Calu3 (cell line): Measurements from ENCODE around the gene WNT6. TPM values are rescaled to one million over a fixed set of nuclear protein-coding genes. Genes with fewer than 3 reads are reported as not detected.

Experiments used
- BruUV-seq: library from RNA; stranded (reverse); fragments of 400-500 nt; replicated peaks from 2 replicates; lab custom pipeline; 2021; lab: Mats Ljungman, UMichigan
- CTCF ChIA-PET: fragments of 300-600 bp; sonication (Branson Sonifier 250); formaldehyde crosslinking; loops from one replicate; lab custom pipeline; 2022; ENCODE audit warnings: antibody characterized with exemption; lab: Charles Lee
- DNase-seq: peaks from one replicate; pipeline ENCODE4 v3.0.0; 2022
- H3K27ac Mint-ChIP-seq: one replicate; pipeline ENCODE4 v1.8.0; 2022; ENCODE audit warnings: mixed read lengths; ENCODE audit not compliant: unreplicated experiment
- H3K27me3 Mint-ChIP-seq: one replicate; pipeline ENCODE4 v1.8.0; 2022; ENCODE audit warnings: mixed read lengths; ENCODE audit not compliant: unreplicated experiment
- H3K36me3 Mint-ChIP-seq: one replicate; pipeline ENCODE4 v1.8.0; 2022; ENCODE audit warnings: mild to moderate bottlenecking, moderate library complexity, mixed read lengths; ENCODE audit not compliant: insufficient read depth, unreplicated experiment
- H3K4me1 Mint-ChIP-seq: one replicate; pipeline ENCODE4 v1.8.0; 2022; ENCODE audit warnings: mild to moderate bottlenecking, low read depth, mixed read lengths; ENCODE audit not compliant: unreplicated experiment
- H3K4me3 Mint-ChIP-seq: one replicate; pipeline ENCODE4 v1.8.0; 2022; ENCODE audit warnings: mild to moderate bottlenecking, low read depth, moderate library complexity, mixed read lengths; ENCODE audit not compliant: unreplicated experiment
- H3K9me3 Mint-ChIP-seq: one replicate; pipeline ENCODE4 v1.8.0; 2022; ENCODE audit warnings: low read depth, mixed read lengths; ENCODE audit not compliant: unreplicated experiment
- CTCF ChIP-seq: fragments of 200-600 bp; IDR thresholded peaks from one replicate; pipeline ENCODE4 v1.8.0; 2022; ENCODE audit warnings: antibody characterized with exemption; ENCODE audit not compliant: unreplicated experiment
- intact Hi-C: fragments of 100-400 bp; cut with micrococcal nuclease; formaldehyde crosslinking; loops from one replicate; pipeline ENCODE4 v1.10.0; 2022; ENCODE audit not compliant: unreplicated experiment
- total RNA-seq: library from RNA; stranded (reverse); gene quantifications from 2 replicates; pipeline ENCODE4 v1.2.3, GENCODE V29; 2022

The WNT6 gene
- total RNA-seq, 1 experiment from 2014 or later: not detected

GRCh38 chr2:218896501-218897393, 37.1 kb downstream of the WNT6 start:
- Mint-ChIP-seq H3K9me3 (peaks cover 3% of the 10 kb centered on the region), H3K27ac (peak overlapping the region; percentile 77), H3K4me3 (peak overlapping the region; percentile 61), H3K36me3 (peaks cover 26% of the 10 kb centered on the region), H3K4me1 (peaks cover 51% of the 10 kb centered on the region), H3K27me3 (peaks cover 15% of the 10 kb centered on the region)
- intact Hi-C loops: no loop called here
- peak; percentile 79 for DNase-seq
- no peak for TF ChIP-seq CTCF
- BruUV-seq: no TSS peak
- CTCF ChIA-PET: interaction anchor here (0.6 to 3.6 kb wide), 11 partner anchors 10 to 193 kb away, joined by 3 to 70 read pairs (median 6); partner anchors contain the start of genes CDK5R2 and WNT10A

- CTCF ChIA-PET: interaction anchor here (0.5 to 3.6 kb wide), 11 partner anchors 9 to 532 kb away, joined by 3 to 70 read pairs (median 6); partner anchors contain the start of gene WNT10A
- H3K27ac Mint-ChIP-seq: peak overlapping the region; percentile 77
- no peak for TF ChIP-seq CTCF
- peaks cover 3% of the 10 kb centered on the region for H3K9me3 Mint-ChIP-seq
- no peak for DNase-seq
- H3K27me3 Mint-ChIP-seq: peaks cover 23% of the 10 kb centered on the region
- BruUV-seq: no TSS peak
- intact Hi-C loops: loop anchor here (1.0 kb wide), 1 partner anchor 21 kb away; no protein-coding TSS in a partner anchor
- H3K4me1 Mint-ChIP-seq: peaks cover 51% of the 10 kb centered on the region
- H3K4me3 Mint-ChIP-seq: peak overlapping the region; percentile 61
- peaks cover 22% of the 10 kb centered on the region for H3K36me3 Mint-ChIP-seq
Measured at GRCh38 chr2:218897394-218898108, 37.9 kb downstream of the WNT6 start.

- Mint-ChIP-seq H3K36me3 (peaks cover 20% of the 10 kb centered on the region), H3K27ac (no peak overlapping the region), H3K4me3 (peak overlapping the region; percentile 61), H3K4me1 (peaks cover 47% of the 10 kb centered on the region), H3K9me3 (peaks cover 3% of the 10 kb centered on the region), H3K27me3 (peaks cover 25% of the 10 kb centered on the region)
- BruUV-seq: no TSS peak
- intact Hi-C loops: loop anchor here (1.0 kb wide), 1 partner anchor 22 kb away; no protein-coding TSS in a partner anchor
- TF ChIP-seq CTCF: peak; percentile 99
- peak; percentile 82 for DNase-seq
- CTCF ChIA-PET: interaction anchor here (0.5 to 3.6 kb wide), 12 partner anchors 10 to 531 kb away, joined by 3 to 70 read pairs (median 6); partner anchors contain the start of gene WNT10A
Measured at GRCh38 chr2:218898109-218898878, 38.7 kb downstream of the WNT6 start.

GRCh38 chr2:218899147-218899546, 39.5 kb downstream of the WNT6 start:
- CTCF ChIA-PET: no interaction called here
- DNase-seq: no peak
- Mint-ChIP-seq H3K4me1 (peaks cover 43% of the 10 kb centered on the region), H3K9me3 (peaks cover 3% of the 10 kb centered on the region), H3K27me3 (peaks cover 25% of the 10 kb centered on the region), H3K36me3 (peaks cover 16% of the 10 kb centered on the region), H3K4me3 (no peak overlapping the region), H3K27ac (no peak overlapping the region)
- no TSS peak for BruUV-seq
- no peak for TF ChIP-seq CTCF
- intact Hi-C loops: no loop called here
